Activated CD4-positive, alpha-beta T cell treated with anti-CD3 and anti-CD28 coated beads for 36 hours (primary cell): ENCODE results near the gene MYCBP2. TPM values are rescaled to one million over a fixed set of nuclear protein-coding genes. Genes with fewer than 3 reads are reported as not detected.

ENCODE experiments used
- ATAC-seq: fragments of 200-7000 bp; cut with Tn5 transposase; one replicate; pipeline ENCODE4 v1.10.0; 2021; ENCODE audit warnings: mild to moderate bottlenecking, moderate library complexity
- CTCF ChIA-PET: fragments of 350-600 bp; sonication (Branson Sonifier 250); formaldehyde crosslinking; loops from one replicate; lab custom pipeline; 2021; ENCODE audit warnings: antibody characterized with exemption; lab: Charles Lee
- POLR2A ChIA-PET: fragments of 350-600 bp; sonication (Branson Sonifier 250); formaldehyde crosslinking; loops from one replicate; lab custom pipeline; 2021; ENCODE audit warnings: antibody characterized with exemption, inconsistent platforms; lab: Charles Lee
- DNase-seq: peaks from one replicate; pipeline ENCODE4 v3.0.0-alpha.2; 2020
- H3K27ac Mint-ChIP-seq: one replicate; pipeline ENCODE4 v1.8.0; 2021; ENCODE audit warnings: mixed read lengths
- H3K27me3 Mint-ChIP-seq: one replicate; pipeline ENCODE4 v1.8.0; 2021; ENCODE audit warnings: mixed read lengths
- H3K36me3 Mint-ChIP-seq: one replicate; pipeline ENCODE4 v1.8.0; 2021; ENCODE audit warnings: low read depth, mixed read lengths
- H3K4me1 Mint-ChIP-seq: one replicate; pipeline ENCODE4 v1.8.0; 2021; ENCODE audit warnings: mixed read lengths
- H3K4me3 Mint-ChIP-seq: one replicate; pipeline ENCODE4 v1.8.0; 2021; ENCODE audit warnings: mild to moderate bottlenecking, moderate library complexity, mixed read lengths
- H3K9me3 Mint-ChIP-seq: one replicate; pipeline ENCODE4 v1.8.0; 2021; ENCODE audit warnings: low read depth, mixed read lengths
- intact Hi-C, 2 experiments: fragments of 100-400 bp; cut with DNase I in 1 of 2; cut with micrococcal nuclease in 1 of 2; formaldehyde crosslinking; loops; one replicate each; pipeline versions ENCODE4 v1.14.2 to v1.15.1; 2022 to 2024; cut with DNase I, micrococcal nuclease
- total RNA-seq, 2 experiments: library from RNA; stranded (reverse); gene quantifications; one replicate each; pipeline ENCODE4 v1.2.3, GENCODE V29; 2021

MYCBP2 gene
- total RNA-seq, 2 experiments from 2014 or later: 71.3 to 85.9 TPM

- no peaks in the 10 kb centered on the region for H3K9me3 Mint-ChIP-seq
- H3K36me3 Mint-ChIP-seq: peaks cover 2% of the 10 kb centered on the region
- H3K27ac Mint-ChIP-seq: no peak overlapping the region
- DNase-seq (no peak), ATAC-seq (peak; percentile 94)
- H3K27me3 Mint-ChIP-seq: no peaks in the 10 kb centered on the region
- intact Hi-C loops: no loop called here
- ChIA-PET CTCF (interaction anchor here (0.6 to 0.7 kb wide), 2 partner anchors 31 to 700 kb away, joined by 3 read pairs; no protein-coding TSS in a partner anchor), POLR2A (no interaction called here)
- H3K4me3 Mint-ChIP-seq: no peak overlapping the region
- peaks cover 24% of the 10 kb centered on the region for H3K4me1 Mint-ChIP-seq
These were observed 293.1 kb downstream of the MYCBP2 start for GRCh38 chr13:77033717-77034302.

GRCh38 chr13:77031656-77032243 is 295.1 kb downstream of the MYCBP2 start:
- ATAC-seq: no peak
- intact Hi-C loops: no loop called here
- Mint-ChIP-seq H3K4me1 (peaks cover 34% of the 10 kb centered on the region), H3K27ac (no peak overlapping the region), H3K27me3 (peaks cover 2% of the 10 kb centered on the region), H3K36me3 (peaks cover 2% of the 10 kb centered on the region), H3K4me3 (no peak overlapping the region), H3K9me3 (no peaks in the 10 kb centered on the region)
- ChIA-PET CTCF (interaction anchor here (0.6 to 1.5 kb wide), 2 partner anchors 11 to 105 kb away, joined by 3 read pairs; no protein-coding TSS in a partner anchor), POLR2A (interaction anchor here (0.6 kb wide), 1 partner anchor 9 kb away, joined by 7 read pairs; no protein-coding TSS in a partner anchor)
- DNase-seq: no peak

- Mint-ChIP-seq H3K9me3 (no peaks in the 10 kb centered on the region), H3K36me3 (peaks cover 3% of the 10 kb centered on the region), H3K27ac (no peak overlapping the region), H3K27me3 (peaks cover 2% of the 10 kb centered on the region), H3K4me1 (peaks cover 35% of the 10 kb centered on the region), H3K4me3 (no peak overlapping the region)
- ATAC-seq (no peak), DNase-seq (no peak)
- ChIA-PET CTCF (no interaction called here), POLR2A (no interaction called here)
- intact Hi-C loops: loop anchor here (5.0 to 10.0 kb wide), 4 partner anchors 298 to 1702 kb away; partner anchors contain the start of gene MYCBP2 (in 1 of the 2)
These were observed 297.5 kb downstream of the MYCBP2 start for GRCh38 chr13:77029436-77029835.

GRCh38 chr13:77028202-77028601 is 298.7 kb downstream of the MYCBP2 start:
- Mint-ChIP-seq H3K4me3 (peak overlapping the region; percentile 82), H3K36me3 (peaks cover 8% of the 10 kb centered on the region), H3K4me1 (peaks cover 35% of the 10 kb centered on the region), H3K27ac (peak overlapping the region; percentile 49), H3K27me3 (peaks cover 2% of the 10 kb centered on the region), H3K9me3 (no peaks in the 10 kb centered on the region)
- intact Hi-C loops: loop anchor here (5.0 to 10.0 kb wide), 4 partner anchors 299 to 1701 kb away; partner anchors contain the start of gene MYCBP2 (in 1 of the 2)
- POLR2A ChIA-PET: interaction anchor here (0.6 kb wide), 1 partner anchor 123 kb away, joined by 3 read pairs; no protein-coding TSS in a partner anchor
- DNase-seq: no peak
- CTCF ChIA-PET: interaction anchor here (0.6 to 0.7 kb wide), 2 partner anchors 18 to 71 kb away, joined by 3 to 5 read pairs; no protein-coding TSS in a partner anchor
- no peak for ATAC-seq

GRCh38 chr13:77026861-77027621 is 299.9 kb downstream of the MYCBP2 start, which contains the start of gene FBXL3:
Gene FBXL3, minus strand, starts transcription at chr13:77027159. Its CDS starts 5,299 bp downstream, at chr13:77021860.
- ChIA-PET POLR2A (interaction anchor here (0.5 to 2.8 kb wide), 8 partner anchors 8 to 451 kb away, joined by 3 to 10 read pairs (median 4); no protein-coding TSS in a partner anchor), CTCF (interaction anchor here (0.7 to 2.5 kb wide), 7 partner anchors 10 to 34 kb away, joined by 3 to 9 read pairs (median 4); no protein-coding TSS in a partner anchor)
- ATAC-seq (peak; percentile 59), DNase-seq (peak; percentile 89)
- Mint-ChIP-seq H3K4me3 (peak within 1 kb of the TSS; percentile 92), H3K9me3 (no peaks in the 10 kb centered on the region), H3K36me3 (peaks cover 16% of the 10 kb centered on the region), H3K27me3 (peaks cover 2% of the 10 kb centered on the region), H3K4me1 (peaks cover 47% of the 10 kb centered on the region), H3K27ac (peak within 1 kb of the TSS; percentile 96)
- intact Hi-C loops: loop anchor here (1.0 to 10.0 kb wide), 11 partner anchors 35 to 1700 kb away; partner anchors contain the start of genes MYCBP2 (in 2 of the 2), CLN5 (in 1 of the 2) and SLAIN1 (in 1 of the 2)

- H3K4me3 Mint-ChIP-seq: peak overlapping the region; percentile 92
- ATAC-seq: peak; percentile 63
- DNase-seq: peak; percentile 86
- CTCF ChIA-PET: interaction anchor here (0.7 to 2.5 kb wide), 7 partner anchors 9 to 452 kb away, joined by 3 to 9 read pairs (median 5); no protein-coding TSS in a partner anchor
- no peaks in the 10 kb centered on the region for H3K9me3 Mint-ChIP-seq
- H3K4me1 Mint-ChIP-seq: peaks cover 51% of the 10 kb centered on the region
- H3K36me3 Mint-ChIP-seq: peaks cover 20% of the 10 kb centered on the region
- intact Hi-C loops: loop anchor here (1.0 to 10.0 kb wide), 8 partner anchors 142 to 1699 kb away; partner anchors contain the start of gene MYCBP2 (in 2 of the 2)
- H3K27ac Mint-ChIP-seq: peak overlapping the region; percentile 96
- POLR2A ChIA-PET: interaction anchor here (0.5 to 2.8 kb wide), 8 partner anchors 9 to 452 kb away, joined by 3 to 10 read pairs (median 4); no protein-coding TSS in a partner anchor
- H3K27me3 Mint-ChIP-seq: peaks cover 2% of the 10 kb centered on the region
These were observed 300.5 kb downstream of the MYCBP2 start for GRCh38 chr13:77026255-77026860.

- ChIA-PET CTCF (interaction anchor here (0.6 to 0.8 kb wide), 2 partner anchors 29 to 96 kb away, joined by 3 read pairs; no protein-coding TSS in a partner anchor), POLR2A (interaction anchor here (0.6 kb wide), 1 partner anchor 751 kb away, joined by 3 read pairs; no protein-coding TSS in a partner anchor)
- H3K4me1 Mint-ChIP-seq: peaks cover 65% of the 10 kb centered on the region
- H3K9me3 Mint-ChIP-seq: no peaks in the 10 kb centered on the region
- no peaks in the 10 kb centered on the region for H3K27me3 Mint-ChIP-seq
- DNase-seq (no peak), ATAC-seq (no peak)
- peaks cover 33% of the 10 kb centered on the region for H3K36me3 Mint-ChIP-seq
- no peak overlapping the region for H3K4me3 Mint-ChIP-seq
- H3K27ac Mint-ChIP-seq: peak overlapping the region; percentile 76
- intact Hi-C loops: loop anchor here in 1 of 2 experiments (10.0 kb wide), 1 partner anchor 712 kb away; no protein-coding TSS in a partner anchor
These were observed 304.6 kb downstream of the MYCBP2 start for GRCh38 chr13:77022341-77022740.

GRCh38 chr13:77019756-77020155 is 307.1 kb downstream of the MYCBP2 start:
- ChIA-PET CTCF (interaction anchor here (0.9 kb wide), 1 partner anchor 13 kb away, joined by 3 read pairs; no protein-coding TSS in a partner anchor), POLR2A (no interaction called here)
- DNase-seq: no peak
- intact Hi-C loops: loop anchor here in 1 of 2 experiments (10.0 kb wide), 1 partner anchor 715 kb away; no protein-coding TSS in a partner anchor
- no peak for ATAC-seq
- Mint-ChIP-seq H3K4me1 (peaks cover 68% of the 10 kb centered on the region), H3K27me3 (no peaks in the 10 kb centered on the region), H3K36me3 (peaks cover 46% of the 10 kb centered on the region), H3K9me3 (no peaks in the 10 kb centered on the region), H3K4me3 (no peak overlapping the region), H3K27ac (no peak overlapping the region)

- intact Hi-C loops: no loop called here
- Mint-ChIP-seq H3K27ac (no peak overlapping the region), H3K4me3 (no peak overlapping the region), H3K4me1 (peaks cover 55% of the 10 kb centered on the region), H3K27me3 (no peaks in the 10 kb centered on the region), H3K36me3 (peaks cover 52% of the 10 kb centered on the region), H3K9me3 (no peaks in the 10 kb centered on the region)
- ChIA-PET POLR2A (interaction anchor here (1.4 kb wide), 1 partner anchor 8 kb away, joined by 6 read pairs; no protein-coding TSS in a partner anchor), CTCF (interaction anchor here (0.8 to 3.6 kb wide), 8 partner anchors 9 to 37 kb away, joined by 3 to 11 read pairs (median 4); no protein-coding TSS in a partner anchor)
- DNase-seq (no peak), ATAC-seq (no peak)
These were observed 309.8 kb downstream of the MYCBP2 start for GRCh38 chr13:77016888-77017623.
